GM12878 (cell line): ENCODE data around the gene EGF. TPM values are rescaled to one million over a fixed set of nuclear protein-coding genes. Genes with fewer than 3 reads are reported as not detected.
A peak's percentile ranks its signal among the peaks of the same experiment; 100 is the strongest.

ENCODE experiments used
- BHLHE40 ChIP-seq, 2 experiments: fragments of 450-650 bp in 1 of 2; IDR thresholded peaks; 2 replicates each; pipeline ENCODE4 v1.6.1; 2011 to 2017; ENCODE audit warnings: low read depth in 2 of 2, borderline replicate concordance in 1 of 2, improper control_type of control experiment in 1 of 2, low read length in 1 of 2, mild to moderate bottlenecking in 1 of 2
- CEBPB ChIP-seq, 2 experiments: fragments of 150-350 bp in 1 of 2; IDR thresholded peaks; 2 replicates each; pipeline ENCODE4 v1.6.1; 2012 to 2014; ENCODE audit warnings: low read depth in 2 of 2, low read length in 2 of 2, borderline replicate concordance in 1 of 2, inconsistent platforms in 1 of 2
- CHD2 ChIP-seq: IDR thresholded peaks from 2 replicates; pipeline ENCODE4 v1.6.1; 2011; ENCODE audit warnings: low read depth, low read length, improper control_type of control experiment, borderline replicate concordance
- FOS ChIP-seq: IDR thresholded peaks from 3 replicates; pipeline ENCODE4 v1.6.1; 2011; ENCODE audit warnings: borderline replicate concordance; ENCODE audit not compliant: insufficient read length; ENCODE audit errors: extremely low read depth
- IKZF2 ChIP-seq, 2 experiments: fragments of 450-650 bp; IDR thresholded peaks; 2 replicates each; pipeline ENCODE4 v1.6.1; 2017; ENCODE audit warnings: mild to moderate bottlenecking in 2 of 2, moderate library complexity in 2 of 2
- JUNB ChIP-seq: IDR thresholded peaks from 2 replicates; pipeline ENCODE4 v1.6.1; 2016; ENCODE audit warnings: antibody characterized with exemption, mild to moderate bottlenecking
- KLF5 ChIP-seq: fragments of 450-650 bp; IDR thresholded peaks from 2 replicates; pipeline ENCODE4 v1.6.1; 2014; ENCODE audit warnings: mild to moderate bottlenecking; ENCODE audit not compliant: partially characterized antibody
- NFXL1 ChIP-seq: fragments of 450-650 bp; IDR thresholded peaks from 2 replicates; pipeline ENCODE4 v1.6.1; 2017; ENCODE audit warnings: antibody characterized with exemption, mild to moderate bottlenecking, borderline replicate concordance
- NFYA ChIP-seq: IDR thresholded peaks from 2 replicates; pipeline ENCODE4 v1.6.1; 2011; ENCODE audit warnings: low read depth, mild to moderate bottlenecking, low read length, improper control_type of control experiment, borderline replicate concordance
- NRF1 ChIP-seq: conservative IDR thresholded peaks from 2 replicates; pipeline ENCODE4 v1.6.1; 2011; ENCODE audit warnings: mild to moderate bottlenecking, low read depth, low read length, improper control_type of control experiment
- PML ChIP-seq: IDR thresholded peaks from 2 replicates; pipeline ENCODE4 v1.6.1; 2012; ENCODE audit warnings: low read length, inconsistent platforms
- RAD21 ChIP-seq: IDR thresholded peaks from 2 replicates; pipeline ENCODE4 v1.6.1; 2011; ENCODE audit warnings: mild to moderate bottlenecking, low read depth, low read length, moderate library complexity; ENCODE audit not compliant: insufficient read depth
- RAD51 ChIP-seq: fragments of 450-650 bp; IDR thresholded peaks from 2 replicates; pipeline ENCODE4 v1.6.1; 2016; ENCODE audit warnings: moderate library complexity, mild to moderate bottlenecking, inconsistent platforms
- SRF ChIP-seq, 2 experiments: IDR thresholded peaks; 2 replicates each; pipeline ENCODE4 v1.6.1; 2011; ENCODE audit warnings: low read depth in 2 of 2, low read length in 2 of 2, mild to moderate bottlenecking in 1 of 2, moderate library complexity in 1 of 2
- SUPT20H ChIP-seq: IDR thresholded peaks from 2 replicates; pipeline ENCODE4 v1.6.1; 2011; ENCODE audit warnings: low read depth, mild to moderate bottlenecking, low read length, moderate library complexity, borderline replicate concordance; ENCODE audit not compliant: control insufficient read depth
- polyA plus RNA-seq, 11 experiments: library from polyadenylated mRNA; depleted of rRNA in 4 of 11; unstranded in 6 of 11; stranded (reverse) in 5 of 11; fragments of >200 nt; fragmentation: Nextera tagmentation in 4 of 11; fragmentation: Illumina TruSeq in 1 of 11; extraction: Ambion mirVana in 4 of 11; extraction: Trizol in 1 of 11; gene quantifications; 1 replicate in 1 of 11; 2 replicates in 10 of 11; pipeline versions ENCODE4 v1.2.1 to v1.2.3, GENCODE V29; 2011 to 2016; ENCODE audit warnings: inconsistent platforms in 2 of 11, missing spikeins in 2 of 11, low read depth in 1 of 11
- total RNA-seq, 4 experiments: library from RNA; depleted of rRNA in 3 of 4; stranded (reverse); fragments of >200 nt in 3 of 4; fragmentation: Illumina TruSeq in 1 of 4; extraction: Trizol in 1 of 4; gene quantifications; 2 replicates each; pipeline versions ENCODE4 v1.2.1 to v1.2.3, GENCODE V29; 2013 to 2021
- TF ChIP-seq, protein P1 (sequence below): fragments of 450-650 bp; conservative IDR thresholded peaks from 2 replicates; pipeline ENCODE4 v1.6.1; 2017; ENCODE audit warnings: mild to moderate bottlenecking, moderate library complexity
- TF ChIP-seq, protein P2 (sequence below): IDR thresholded peaks from 2 replicates; pipeline ENCODE4 v1.6.1; 2012; ENCODE audit warnings: low read length, inconsistent platforms
- TF ChIP-seq, protein P3 (sequence below): IDR thresholded peaks from 2 replicates; pipeline ENCODE4 v1.6.1; 2011; ENCODE audit warnings: low read depth, low read length, improper control_type of control experiment, borderline replicate concordance
- TF ChIP-seq, protein P4 (sequence below): fragments of 450-650 bp; IDR thresholded peaks from 2 replicates; pipeline ENCODE4 v1.6.1; 2016; ENCODE audit warnings: mild to moderate bottlenecking
- TF ChIP-seq, protein P5 (sequence below): fragments of 450-650 bp; IDR thresholded peaks from 2 replicates; pipeline ENCODE4 v1.6.1; 2017; ENCODE audit warnings: mild to moderate bottlenecking
- TF ChIP-seq, protein P6 (sequence below): fragments of 450-650 bp; IDR thresholded peaks from 2 replicates; pipeline ENCODE4 v1.6.1; 2016; ENCODE audit warnings: mild to moderate bottlenecking

The EGF gene
- total and polyA plus RNA-seq, 10 of the 15 experiments (the other 5 are each of a cell fraction or from before 2014, with no cell fraction given), result 0.02 to 0.90 (median 0.19) TPM; not detected in 4

DNA sequence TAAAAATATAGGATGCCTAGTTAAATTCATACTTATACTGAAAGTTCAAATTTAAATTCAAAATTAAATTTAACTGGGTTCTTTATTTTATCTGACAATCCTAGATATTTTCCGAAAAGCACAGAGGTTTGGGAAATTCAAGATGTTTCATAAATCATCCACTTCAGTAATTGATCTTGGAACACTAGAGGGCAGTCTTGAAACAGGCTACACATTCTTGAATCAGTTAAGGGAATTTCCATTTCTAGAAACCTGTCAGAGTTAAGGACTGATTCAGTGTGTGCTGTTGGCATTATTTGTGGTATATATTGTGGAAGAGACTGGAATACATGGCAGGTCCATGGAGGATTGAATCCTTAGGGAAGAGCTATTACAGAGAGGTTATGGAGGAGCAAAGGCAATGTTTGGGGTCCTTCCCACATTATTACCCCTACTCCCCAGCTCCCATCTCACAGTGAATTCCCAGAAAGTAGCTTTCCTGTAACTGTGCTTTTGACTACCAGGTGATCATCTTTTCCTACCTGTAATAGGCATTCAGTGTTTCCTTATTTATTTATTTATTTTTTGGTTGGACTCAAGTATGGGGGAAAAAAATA is 92.9 kb downstream of the EGF start (continued):
- TF ChIP-seq, protein P1, sequence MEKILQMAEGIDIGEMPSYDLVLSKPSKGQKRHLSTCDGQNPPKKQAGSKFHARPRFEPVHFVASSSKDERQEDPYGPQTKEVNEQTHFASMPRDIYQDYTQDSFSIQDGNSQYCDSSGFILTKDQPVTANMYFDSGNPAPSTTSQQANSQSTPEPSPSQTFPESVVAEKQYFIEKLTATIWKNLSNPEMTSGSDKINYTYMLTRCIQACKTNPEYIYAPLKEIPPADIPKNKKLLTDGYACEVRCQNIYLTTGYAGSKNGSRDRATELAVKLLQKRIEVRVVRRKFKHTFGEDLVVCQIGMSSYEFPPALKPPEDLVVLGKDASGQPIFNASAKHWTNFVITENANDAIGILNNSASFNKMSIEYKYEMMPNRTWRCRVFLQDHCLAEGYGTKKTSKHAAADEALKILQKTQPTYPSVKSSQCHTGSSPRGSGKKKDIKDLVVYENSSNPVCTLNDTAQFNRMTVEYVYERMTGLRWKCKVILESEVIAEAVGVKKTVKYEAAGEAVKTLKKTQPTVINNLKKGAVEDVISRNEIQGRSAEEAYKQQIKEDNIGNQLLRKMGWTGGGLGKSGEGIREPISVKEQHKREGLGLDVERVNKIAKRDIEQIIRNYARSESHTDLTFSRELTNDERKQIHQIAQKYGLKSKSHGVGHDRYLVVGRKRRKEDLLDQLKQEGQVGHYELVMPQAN, result no peak
- TF ChIP-seq, protein P2, sequence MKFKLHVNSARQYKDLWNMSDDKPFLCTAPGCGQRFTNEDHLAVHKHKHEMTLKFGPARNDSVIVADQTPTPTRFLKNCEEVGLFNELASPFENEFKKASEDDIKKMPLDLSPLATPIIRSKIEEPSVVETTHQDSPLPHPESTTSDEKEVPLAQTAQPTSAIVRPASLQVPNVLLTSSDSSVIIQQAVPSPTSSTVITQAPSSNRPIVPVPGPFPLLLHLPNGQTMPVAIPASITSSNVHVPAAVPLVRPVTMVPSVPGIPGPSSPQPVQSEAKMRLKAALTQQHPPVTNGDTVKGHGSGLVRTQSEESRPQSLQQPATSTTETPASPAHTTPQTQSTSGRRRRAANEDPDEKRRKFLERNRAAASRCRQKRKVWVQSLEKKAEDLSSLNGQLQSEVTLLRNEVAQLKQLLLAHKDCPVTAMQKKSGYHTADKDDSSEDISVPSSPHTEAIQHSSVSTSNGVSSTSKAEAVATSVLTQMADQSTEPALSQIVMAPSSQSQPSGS, result 0 out of 2 replicates have a peak, but pooled peaks have one; percentile 43
- TF ChIP-seq SRF (IDR thresholded peaks at IDR 0.05; ENCODE audit: low read depth in 2 of 2, low read length in 2 of 2) (no peak), BHLHE40 (IDR thresholded peaks at IDR 0.05; ENCODE audit: borderline replicate concordance in 1 of 2, low read depth in 2 of 2, low read length in 1 of 2) (0 out of 4 replicates have a peak, but pooled peaks of 1 of the 2 experiments have one; percentile 23), SUPT20H (no peak), RAD51 (no peak), NFXL1 (no peak), IKZF2 (IDR thresholded peaks at IDR 0.05) (peak in 1 of 2 experiments; percentile 32; a peak in 1 of 4 replicates), RAD21 (peak; percentile 98), CHD2 (no peak), NFYA (no peak), FOS (no peak), JUNB (no peak), CEBPB (IDR thresholded peaks at IDR 0.05; ENCODE audit: borderline replicate concordance in 1 of 2, low read depth in 2 of 2, low read length in 2 of 2) (no peak), KLF5 (no peak), PML (no peak), NRF1 (no peak)
- TF ChIP-seq, protein P3, sequence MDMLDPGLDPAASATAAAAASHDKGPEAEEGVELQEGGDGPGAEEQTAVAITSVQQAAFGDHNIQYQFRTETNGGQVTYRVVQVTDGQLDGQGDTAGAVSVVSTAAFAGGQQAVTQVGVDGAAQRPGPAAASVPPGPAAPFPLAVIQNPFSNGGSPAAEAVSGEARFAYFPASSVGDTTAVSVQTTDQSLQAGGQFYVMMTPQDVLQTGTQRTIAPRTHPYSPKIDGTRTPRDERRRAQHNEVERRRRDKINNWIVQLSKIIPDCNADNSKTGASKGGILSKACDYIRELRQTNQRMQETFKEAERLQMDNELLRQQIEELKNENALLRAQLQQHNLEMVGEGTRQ, result no peak
- TF ChIP-seq, protein P4, sequence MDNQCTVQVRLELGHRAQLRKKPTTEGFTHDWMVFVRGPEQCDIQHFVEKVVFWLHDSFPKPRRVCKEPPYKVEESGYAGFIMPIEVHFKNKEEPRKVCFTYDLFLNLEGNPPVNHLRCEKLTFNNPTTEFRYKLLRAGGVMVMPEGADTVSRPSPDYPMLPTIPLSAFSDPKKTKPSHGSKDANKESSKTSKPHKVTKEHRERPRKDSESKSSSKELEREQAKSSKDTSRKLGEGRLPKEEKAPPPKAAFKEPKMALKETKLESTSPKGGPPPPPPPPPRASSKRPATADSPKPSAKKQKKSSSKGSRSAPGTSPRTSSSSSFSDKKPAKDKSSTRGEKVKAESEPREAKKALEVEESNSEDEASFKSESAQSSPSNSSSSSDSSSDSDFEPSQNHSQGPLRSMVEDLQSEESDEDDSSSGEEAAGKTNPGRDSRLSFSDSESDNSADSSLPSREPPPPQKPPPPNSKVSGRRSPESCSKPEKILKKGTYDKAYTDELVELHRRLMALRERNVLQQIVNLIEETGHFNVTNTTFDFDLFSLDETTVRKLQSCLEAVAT, result no peak
- TF ChIP-seq, protein P5, sequence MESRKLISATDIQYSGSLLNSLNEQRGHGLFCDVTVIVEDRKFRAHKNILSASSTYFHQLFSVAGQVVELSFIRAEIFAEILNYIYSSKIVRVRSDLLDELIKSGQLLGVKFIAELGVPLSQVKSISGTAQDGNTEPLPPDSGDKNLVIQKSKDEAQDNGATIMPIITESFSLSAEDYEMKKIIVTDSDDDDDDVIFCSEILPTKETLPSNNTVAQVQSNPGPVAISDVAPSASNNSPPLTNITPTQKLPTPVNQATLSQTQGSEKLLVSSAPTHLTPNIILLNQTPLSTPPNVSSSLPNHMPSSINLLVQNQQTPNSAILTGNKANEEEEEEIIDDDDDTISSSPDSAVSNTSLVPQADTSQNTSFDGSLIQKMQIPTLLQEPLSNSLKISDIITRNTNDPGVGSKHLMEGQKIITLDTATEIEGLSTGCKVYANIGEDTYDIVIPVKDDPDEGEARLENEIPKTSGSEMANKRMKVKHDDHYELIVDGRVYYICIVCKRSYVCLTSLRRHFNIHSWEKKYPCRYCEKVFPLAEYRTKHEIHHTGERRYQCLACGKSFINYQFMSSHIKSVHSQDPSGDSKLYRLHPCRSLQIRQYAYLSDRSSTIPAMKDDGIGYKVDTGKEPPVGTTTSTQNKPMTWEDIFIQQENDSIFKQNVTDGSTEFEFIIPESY, result no peak
- TF ChIP-seq, protein P6, sequence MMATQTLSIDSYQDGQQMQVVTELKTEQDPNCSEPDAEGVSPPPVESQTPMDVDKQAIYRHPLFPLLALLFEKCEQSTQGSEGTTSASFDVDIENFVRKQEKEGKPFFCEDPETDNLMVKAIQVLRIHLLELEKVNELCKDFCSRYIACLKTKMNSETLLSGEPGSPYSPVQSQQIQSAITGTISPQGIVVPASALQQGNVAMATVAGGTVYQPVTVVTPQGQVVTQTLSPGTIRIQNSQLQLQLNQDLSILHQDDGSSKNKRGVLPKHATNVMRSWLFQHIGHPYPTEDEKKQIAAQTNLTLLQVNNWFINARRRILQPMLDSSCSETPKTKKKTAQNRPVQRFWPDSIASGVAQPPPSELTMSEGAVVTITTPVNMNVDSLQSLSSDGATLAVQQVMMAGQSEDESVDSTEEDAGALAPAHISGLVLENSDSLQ, result peak; percentile 12; the same call in 1 of the 2 replicates
